ENCODE results near the gene KRTAP15-1.

- TF ChIP-seq POLR2AphosphoS5 (IDR thresholded peaks at IDR 0.05; ENCODE audit: low read depth, low read length) (no peak), TAF1 (IDR thresholded peaks at IDR 0.05; ENCODE audit: borderline replicate concordance, insufficient read depth, low read length) (no peak)
Measured at GRCh38 chr21:30482130-30482529, 42.1 kb downstream of the KRTAP15-1 start.
